Renal cortex interstitium (tissue), 11 donors: ENCODE measurements around the gene PINLYP. TPM values are rescaled to one million over a fixed set of nuclear protein-coding genes. Genes with fewer than 3 reads are reported as not detected.
A peak's percentile ranks its signal among the peaks of the same experiment; 100 is the strongest.

Experiments
- DNase-seq, 11 donors: peaks; one replicate each; pipeline ENCODE4 v3.0.0-alpha.2; 2013; ENCODE audit warnings: low read depth in 9 of 11, low spot score in 4 of 11; ENCODE audit errors: extremely low read depth in 1 of 11
- polyA plus RNA-seq, 3 donors: library from polyadenylated mRNA; unstranded; fragments of 120-200 nt; gene quantifications; one replicate each; pipeline ENCODE4 v1.2.1, GENCODE V29; 2013; ENCODE audit not compliant: insufficient read length in 3 of 3

PINLYP gene
- polyA plus RNA-seq, 3 donors: 16.6 to 19.1 (median 17.7) TPM

- DNase-seq: peak; percentile 66 to 88 (median 86)
These were observed 43.9 kb downstream of the PINLYP start, which contains the start of gene ZNF428 for GRCh38 chr19:43619262-43620060. Gene ZNF428 (minus strand): TSS chr19:43619629. CDS start chr19:43614304, 5,325 bp downstream.

- DNase-seq: no peak
These were observed 44.7 kb downstream of the PINLYP start for GRCh38 chr19:43620061-43621001.

GRCh38 chr19:43622070-43622469 lies 46.5 kb downstream of the PINLYP start:
- no peak for DNase-seq

GRCh38 chr19:43622956-43623355 lies 47.4 kb downstream of the PINLYP start:
- no peak for DNase-seq

GRCh38 chr19:43623889-43624670 lies 48.5 kb downstream of the PINLYP start:
- no peak for DNase-seq

- no peak for DNase-seq
These were observed 49.3 kb downstream of the PINLYP start for GRCh38 chr19:43624933-43625332.

- DNase-seq: no peak
These were observed 50.4 kb downstream of the PINLYP start for GRCh38 chr19:43625918-43626579.

- no peak for DNase-seq
These were observed 51.2 kb downstream of the PINLYP start for GRCh38 chr19:43626838-43627237.

GRCh38 chr19:43628646-43629326 lies 53.2 kb downstream of the PINLYP start:
- DNase-seq: no peak

- DNase-seq: no peak
These were observed 55.9 kb downstream of the PINLYP start for GRCh38 chr19:43631491-43631890.

Other genes with a start within 250 kb of the PINLYP start
- gene CD177, start 222.1 kb upstream of the PINLYP start, polyA plus RNA-seq: under 1 TPM; 0.15 to 0.50 (median 0.20) TPM
- gene TEX101, start 160.9 kb upstream of the PINLYP start, polyA plus RNA-seq: not detected
- gene LYPD3, start 110.2 kb upstream of the PINLYP start, polyA plus RNA-seq: 10 to 100 TPM in 1 of 3 donors, 1 to 10 TPM in 2; 1.8 to 13.2 (median 3.1) TPM
- 10 to 100 TPM in 1 of 3 donors, 1 to 10 TPM in 2; 4.9 to 14.5 (median 9.3) TPM for gene PHLDB3, start 71.1 kb upstream of the PINLYP start, polyA plus RNA-seq
- gene ETHE1, start 48.6 kb upstream of the PINLYP start, polyA plus RNA-seq: 10 to 100 TPM; 21.8 to 33.8 (median 28.7) TPM
- 1 to 10 TPM; 2.3 to 3.3 (median 2.4) TPM for gene ZNF575, start 42.6 kb upstream of the PINLYP start, polyA plus RNA-seq
- gene XRCC1, start 274 bp upstream of the PINLYP start, polyA plus RNA-seq: 10 to 100 TPM; 61.0 to 81.4 (median 73.1) TPM
- 10 to 100 TPM; 15.8 to 19.8 (median 16.2) TPM for gene IRGQ, start 20.3 kb downstream of the PINLYP start, polyA plus RNA-seq
- gene ZNF576, start 20.8 kb downstream of the PINLYP start, polyA plus RNA-seq: 10 to 100 TPM; 11.0 to 13.8 (median 13.3) TPM
- 1 to 10 TPM in 1 of 3 donors, under 1 TPM in 2; 0.67 to 2.1 (median 0.70) TPM for gene SRRM5, start 36.3 kb downstream of the PINLYP start, polyA plus RNA-seq
- 100 to 1,000 TPM in 2 of 3 donors, 10 to 100 TPM in 1; 79.5 to 128 (median 101) TPM for gene ZNF428, start 43.8 kb downstream of the PINLYP start, polyA plus RNA-seq
- gene CADM4, start 64.0 kb downstream of the PINLYP start, polyA plus RNA-seq: 10 to 100 TPM; 42.9 to 59.2 (median 50.2) TPM
- gene PLAUR, start 94.4 kb downstream of the PINLYP start, polyA plus RNA-seq: 10 to 100 TPM in 1 of 3 donors, 1 to 10 TPM in 2; 7.9 to 13.5 (median 10.0) TPM
- gene IRGC, start 140.3 kb downstream of the PINLYP start, polyA plus RNA-seq: not detected
- 10 to 100 TPM; 45.3 to 64.3 (median 53.6) TPM for gene SMG9, start 179.2 kb downstream of the PINLYP start, polyA plus RNA-seq
- gene KCNN4, start 205.2 kb downstream of the PINLYP start, polyA plus RNA-seq: 1 to 10 TPM in 2 of 3 donors, under 1 TPM in 1; 0.70 to 2.8 (median 1.2) TPM
- under 1 TPM; 0.17 to 0.41 (median 0.30) TPM for gene LYPD5, start 226.6 kb downstream of the PINLYP start, polyA plus RNA-seq